ENCODE results near the gene QKI. TPM values are rescaled to one million over a fixed set of nuclear protein-coding genes. Genes with fewer than 3 reads are reported as not detected.

Gene QKI
- total and polyA plus RNA-seq, 2 of the 8 experiments (the other 6 are each of a cell fraction or from before 2014, with no cell fraction given) = 181 to 183 TPM

DNA sequence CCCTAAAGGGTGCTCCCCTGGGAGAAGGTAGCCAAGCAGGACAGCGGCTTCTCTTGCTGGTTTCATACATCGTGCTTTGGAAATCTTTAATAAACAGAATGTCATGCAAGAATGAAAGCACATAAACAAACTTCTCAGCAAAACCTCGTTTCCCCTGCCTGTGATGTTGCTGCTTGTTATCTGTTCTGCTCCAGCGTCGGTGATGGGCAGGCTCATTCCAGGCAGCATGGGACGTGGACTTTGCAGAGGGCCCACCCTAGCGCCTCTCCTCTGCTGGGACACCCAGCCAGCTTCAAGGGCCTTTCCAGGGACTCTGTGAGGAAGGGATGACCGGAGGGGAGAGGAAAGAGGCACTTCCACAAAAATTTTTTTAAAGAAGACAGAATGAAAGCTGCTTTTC, 197.7 kb downstream of the QKI start (continued):
- TF ChIP-seq, protein P1, sequence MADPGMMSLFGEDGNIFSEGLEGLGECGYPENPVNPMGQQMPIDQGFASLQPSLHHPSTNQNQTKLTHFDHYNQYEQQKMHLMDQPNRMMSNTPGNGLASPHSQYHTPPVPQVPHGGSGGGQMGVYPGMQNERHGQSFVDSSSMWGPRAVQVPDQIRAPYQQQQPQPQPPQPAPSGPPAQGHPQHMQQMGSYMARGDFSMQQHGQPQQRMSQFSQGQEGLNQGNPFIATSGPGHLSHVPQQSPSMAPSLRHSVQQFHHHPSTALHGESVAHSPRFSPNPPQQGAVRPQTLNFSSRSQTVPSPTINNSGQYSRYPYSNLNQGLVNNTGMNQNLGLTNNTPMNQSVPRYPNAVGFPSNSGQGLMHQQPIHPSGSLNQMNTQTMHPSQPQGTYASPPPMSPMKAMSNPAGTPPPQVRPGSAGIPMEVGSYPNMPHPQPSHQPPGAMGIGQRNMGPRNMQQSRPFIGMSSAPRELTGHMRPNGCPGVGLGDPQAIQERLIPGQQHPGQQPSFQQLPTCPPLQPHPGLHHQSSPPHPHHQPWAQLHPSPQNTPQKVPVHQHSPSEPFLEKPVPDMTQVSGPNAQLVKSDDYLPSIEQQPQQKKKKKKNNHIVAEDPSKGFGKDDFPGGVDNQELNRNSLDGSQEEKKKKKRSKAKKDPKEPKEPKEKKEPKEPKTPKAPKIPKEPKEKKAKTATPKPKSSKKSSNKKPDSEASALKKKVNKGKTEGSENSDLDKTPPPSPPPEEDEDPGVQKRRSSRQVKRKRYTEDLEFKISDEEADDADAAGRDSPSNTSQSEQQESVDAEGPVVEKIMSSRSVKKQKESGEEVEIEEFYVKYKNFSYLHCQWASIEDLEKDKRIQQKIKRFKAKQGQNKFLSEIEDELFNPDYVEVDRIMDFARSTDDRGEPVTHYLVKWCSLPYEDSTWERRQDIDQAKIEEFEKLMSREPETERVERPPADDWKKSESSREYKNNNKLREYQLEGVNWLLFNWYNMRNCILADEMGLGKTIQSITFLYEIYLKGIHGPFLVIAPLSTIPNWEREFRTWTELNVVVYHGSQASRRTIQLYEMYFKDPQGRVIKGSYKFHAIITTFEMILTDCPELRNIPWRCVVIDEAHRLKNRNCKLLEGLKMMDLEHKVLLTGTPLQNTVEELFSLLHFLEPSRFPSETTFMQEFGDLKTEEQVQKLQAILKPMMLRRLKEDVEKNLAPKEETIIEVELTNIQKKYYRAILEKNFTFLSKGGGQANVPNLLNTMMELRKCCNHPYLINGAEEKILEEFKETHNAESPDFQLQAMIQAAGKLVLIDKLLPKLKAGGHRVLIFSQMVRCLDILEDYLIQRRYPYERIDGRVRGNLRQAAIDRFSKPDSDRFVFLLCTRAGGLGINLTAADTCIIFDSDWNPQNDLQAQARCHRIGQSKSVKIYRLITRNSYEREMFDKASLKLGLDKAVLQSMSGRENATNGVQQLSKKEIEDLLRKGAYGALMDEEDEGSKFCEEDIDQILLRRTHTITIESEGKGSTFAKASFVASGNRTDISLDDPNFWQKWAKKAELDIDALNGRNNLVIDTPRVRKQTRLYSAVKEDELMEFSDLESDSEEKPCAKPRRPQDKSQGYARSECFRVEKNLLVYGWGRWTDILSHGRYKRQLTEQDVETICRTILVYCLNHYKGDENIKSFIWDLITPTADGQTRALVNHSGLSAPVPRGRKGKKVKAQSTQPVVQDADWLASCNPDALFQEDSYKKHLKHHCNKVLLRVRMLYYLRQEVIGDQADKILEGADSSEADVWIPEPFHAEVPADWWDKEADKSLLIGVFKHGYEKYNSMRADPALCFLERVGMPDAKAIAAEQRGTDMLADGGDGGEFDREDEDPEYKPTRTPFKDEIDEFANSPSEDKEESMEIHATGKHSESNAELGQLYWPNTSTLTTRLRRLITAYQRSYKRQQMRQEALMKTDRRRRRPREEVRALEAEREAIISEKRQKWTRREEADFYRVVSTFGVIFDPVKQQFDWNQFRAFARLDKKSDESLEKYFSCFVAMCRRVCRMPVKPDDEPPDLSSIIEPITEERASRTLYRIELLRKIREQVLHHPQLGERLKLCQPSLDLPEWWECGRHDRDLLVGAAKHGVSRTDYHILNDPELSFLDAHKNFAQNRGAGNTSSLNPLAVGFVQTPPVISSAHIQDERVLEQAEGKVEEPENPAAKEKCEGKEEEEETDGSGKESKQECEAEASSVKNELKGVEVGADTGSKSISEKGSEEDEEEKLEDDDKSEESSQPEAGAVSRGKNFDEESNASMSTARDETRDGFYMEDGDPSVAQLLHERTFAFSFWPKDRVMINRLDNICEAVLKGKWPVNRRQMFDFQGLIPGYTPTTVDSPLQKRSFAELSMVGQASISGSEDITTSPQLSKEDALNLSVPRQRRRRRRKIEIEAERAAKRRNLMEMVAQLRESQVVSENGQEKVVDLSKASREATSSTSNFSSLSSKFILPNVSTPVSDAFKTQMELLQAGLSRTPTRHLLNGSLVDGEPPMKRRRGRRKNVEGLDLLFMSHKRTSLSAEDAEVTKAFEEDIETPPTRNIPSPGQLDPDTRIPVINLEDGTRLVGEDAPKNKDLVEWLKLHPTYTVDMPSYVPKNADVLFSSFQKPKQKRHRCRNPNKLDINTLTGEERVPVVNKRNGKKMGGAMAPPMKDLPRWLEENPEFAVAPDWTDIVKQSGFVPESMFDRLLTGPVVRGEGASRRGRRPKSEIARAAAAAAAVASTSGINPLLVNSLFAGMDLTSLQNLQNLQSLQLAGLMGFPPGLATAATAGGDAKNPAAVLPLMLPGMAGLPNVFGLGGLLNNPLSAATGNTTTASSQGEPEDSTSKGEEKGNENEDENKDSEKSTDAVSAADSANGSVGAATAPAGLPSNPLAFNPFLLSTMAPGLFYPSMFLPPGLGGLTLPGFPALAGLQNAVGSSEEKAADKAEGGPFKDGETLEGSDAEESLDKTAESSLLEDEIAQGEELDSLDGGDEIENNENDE (IDR thresholded peaks at IDR 0.05; ENCODE audit: insufficient replicate concordance, low read length) = no peak
- no peak for TF ChIP-seq CEBPB (IDR thresholded peaks at IDR 0.05; ENCODE audit: low read depth, low read length)
